Activated gamma-delta T cell treated with Interleukin-2 at 50 U/mL for 16 hours (primary cell): ENCODE results near the gene AKNAD1.
"Not testable (repeated sequence)": the region's sequence is repeated elsewhere in the genome, so short reads cannot be mapped to it uniquely, and the experiment has no call there.

Experiments
- DNase-seq: peaks from one replicate; pipeline ENCODE4 v3.0.0-alpha.2; 2020

AKNAD1 gene

DNA sequence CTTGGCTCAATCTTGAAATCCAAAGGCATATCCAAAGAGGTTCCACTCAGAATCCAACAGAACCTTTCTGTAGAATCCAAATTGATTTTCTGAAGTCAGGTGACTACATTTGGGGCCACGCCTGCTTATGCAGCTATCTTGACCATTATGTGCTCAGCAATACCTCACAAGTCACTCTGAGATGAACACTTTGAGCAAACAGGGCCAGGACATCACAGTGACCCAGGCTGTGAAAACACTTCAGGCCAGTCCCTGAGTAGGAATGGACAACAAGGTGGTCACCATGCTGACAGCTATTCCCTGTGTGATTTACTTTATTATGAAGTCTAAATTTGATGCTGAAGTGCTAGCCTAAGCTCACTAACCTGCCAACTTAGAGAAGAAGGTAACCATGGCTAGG lies at the start of gene AKNAD1:
Gene AKNAD1, minus strand, starts transcription at position 101 of the 400 bp plus-strand sequence. CDS start 4,430 bp downstream, outside the sequence.
- DNase-seq: no peak

GRCh38 chr1:108901106-108901505 lies 44.2 kb upstream of the AKNAD1 start:
- no peak for DNase-seq

DNA sequence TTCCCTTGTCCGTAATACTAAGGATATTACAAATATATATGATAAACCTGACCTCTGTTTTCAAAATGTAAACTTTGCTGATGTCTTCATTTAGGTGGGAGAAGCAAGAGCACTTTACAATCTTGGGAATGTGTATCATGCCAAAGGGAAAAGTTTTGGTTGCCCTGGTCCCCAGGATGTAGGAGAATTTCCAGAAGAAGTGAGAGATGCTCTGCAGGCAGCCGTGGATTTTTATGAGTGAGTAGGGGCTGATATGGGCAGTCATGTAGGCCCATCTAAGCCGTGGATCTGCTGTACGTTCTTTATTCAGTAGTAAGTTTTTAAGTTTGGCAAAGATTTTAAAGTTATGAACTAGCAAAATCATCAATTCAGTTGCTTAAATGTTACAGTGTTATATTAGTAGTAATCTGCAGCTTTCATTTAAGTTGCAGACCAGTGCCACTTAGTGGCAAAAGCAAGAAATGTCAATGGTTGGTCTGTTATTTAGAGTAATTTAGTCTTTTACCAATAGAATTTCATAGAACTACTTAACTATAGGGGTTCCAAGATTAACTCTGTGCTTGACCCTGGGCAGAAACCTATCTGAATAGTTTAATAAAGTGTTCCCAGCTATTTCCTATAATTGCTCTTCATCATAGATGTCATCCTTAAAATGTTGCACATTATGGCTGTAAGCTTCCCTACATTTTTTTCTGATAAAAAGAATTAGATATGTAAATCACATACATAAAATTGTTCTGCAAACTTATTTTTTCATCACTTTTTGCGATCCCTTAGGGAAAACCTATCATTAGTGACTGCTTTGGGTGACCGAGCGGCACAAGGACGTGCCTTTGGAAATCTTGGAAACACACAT lies 41.2 kb upstream of the AKNAD1 start:
- peak; percentile 37 for DNase-seq

DNA sequence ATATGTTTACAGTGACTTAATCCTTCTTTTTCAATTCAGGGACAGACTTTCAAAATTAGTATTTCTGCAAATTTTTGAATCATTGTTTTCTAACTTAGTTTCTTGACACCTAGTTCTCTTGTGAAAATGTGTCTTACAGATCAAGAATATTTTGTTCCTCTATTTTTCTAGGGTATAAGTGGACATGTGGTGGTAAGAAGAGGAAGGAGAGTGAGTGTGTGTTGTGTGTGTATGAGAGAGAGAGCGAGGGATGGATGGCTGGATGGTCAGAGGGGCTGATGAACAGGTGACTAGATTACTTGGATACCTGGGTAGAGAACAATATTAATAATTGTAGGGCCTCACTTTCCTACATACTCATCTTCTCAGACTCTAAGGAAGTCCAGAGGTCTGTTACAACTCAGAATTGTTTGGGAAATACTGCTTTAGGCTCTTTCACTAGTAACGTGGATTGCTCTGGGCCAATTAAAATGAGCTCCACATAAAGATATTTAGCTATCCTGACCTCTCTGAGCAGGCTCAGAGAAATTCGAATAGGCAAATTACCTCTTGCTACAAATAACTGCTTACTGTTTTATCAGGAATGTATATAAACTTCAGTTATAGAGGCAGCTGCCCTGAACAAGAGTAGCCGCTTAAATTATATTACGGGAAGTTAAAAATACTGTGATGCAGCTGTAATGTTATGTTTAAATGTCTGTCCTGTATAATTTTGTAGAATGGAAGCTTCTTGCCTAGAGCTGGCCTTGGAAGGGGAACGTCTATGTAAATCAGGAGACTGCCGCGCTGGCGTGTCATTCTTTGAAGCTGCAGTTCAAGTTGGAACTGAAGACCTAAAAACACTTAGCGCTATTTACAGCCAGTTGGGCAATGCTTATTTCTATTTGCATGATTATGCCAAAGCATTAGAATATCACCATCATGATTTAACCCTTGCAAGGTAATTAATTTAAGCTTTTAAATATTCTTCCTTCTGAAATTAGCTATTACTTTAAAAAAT lies 39.6 kb upstream of the AKNAD1 start:
- no peak for DNase-seq

DNA sequence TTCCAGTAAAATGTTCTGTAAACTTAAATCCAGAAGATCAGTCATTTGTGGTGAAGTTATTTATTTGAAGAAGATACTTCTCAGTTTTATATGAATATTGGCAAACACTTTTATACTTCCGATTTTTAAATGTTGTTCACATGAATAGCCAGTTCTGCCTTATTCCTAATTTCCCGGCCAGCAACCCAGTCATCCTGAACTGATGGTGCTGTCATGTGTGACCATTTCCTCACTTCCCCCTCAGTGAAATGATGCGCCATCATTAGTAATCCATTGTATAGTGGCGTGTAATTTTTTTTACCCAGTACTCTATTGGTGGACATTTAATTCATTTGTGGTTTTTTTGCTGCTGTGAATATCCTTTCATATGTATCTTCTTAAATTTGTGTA lies 36.2 kb upstream of the AKNAD1 start:
- DNase-seq: no peak

DNA sequence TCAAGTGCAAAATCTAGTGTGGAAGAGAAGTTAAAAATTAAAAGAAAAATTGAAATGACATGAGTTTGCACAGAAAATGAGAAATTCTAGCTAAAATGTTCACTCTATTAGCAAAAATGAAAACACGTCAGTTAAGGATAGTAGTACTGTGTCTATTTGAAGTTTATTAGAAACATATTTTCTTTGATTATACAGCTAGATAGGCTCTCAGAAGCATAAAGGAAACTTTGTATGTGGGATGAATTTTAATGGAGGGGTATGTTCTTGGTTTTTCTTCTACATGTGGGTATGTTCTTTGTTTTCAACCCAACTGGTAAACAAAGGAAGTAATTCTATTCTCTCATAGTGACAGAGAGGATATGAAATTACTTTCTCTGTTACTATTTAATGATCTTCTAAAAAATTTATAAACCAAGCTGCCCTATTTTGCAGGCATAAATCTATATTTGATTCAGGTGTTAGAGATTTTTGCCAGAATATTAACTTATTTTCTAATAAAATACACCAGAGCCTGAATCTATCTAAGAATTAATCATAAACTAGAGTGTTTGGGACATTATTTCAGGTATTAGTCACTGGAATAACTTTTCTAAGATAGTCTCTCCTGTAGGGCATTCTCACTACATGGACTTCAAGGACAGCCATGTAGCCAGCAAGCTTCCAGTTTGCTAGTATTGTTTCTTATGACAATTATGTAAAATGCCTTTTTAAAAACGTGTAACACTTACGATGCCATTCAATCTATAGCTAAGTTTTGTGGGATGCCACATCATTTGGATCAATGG lies 35.7 kb upstream of the AKNAD1 start:
- DNase-seq: no peak

DNA sequence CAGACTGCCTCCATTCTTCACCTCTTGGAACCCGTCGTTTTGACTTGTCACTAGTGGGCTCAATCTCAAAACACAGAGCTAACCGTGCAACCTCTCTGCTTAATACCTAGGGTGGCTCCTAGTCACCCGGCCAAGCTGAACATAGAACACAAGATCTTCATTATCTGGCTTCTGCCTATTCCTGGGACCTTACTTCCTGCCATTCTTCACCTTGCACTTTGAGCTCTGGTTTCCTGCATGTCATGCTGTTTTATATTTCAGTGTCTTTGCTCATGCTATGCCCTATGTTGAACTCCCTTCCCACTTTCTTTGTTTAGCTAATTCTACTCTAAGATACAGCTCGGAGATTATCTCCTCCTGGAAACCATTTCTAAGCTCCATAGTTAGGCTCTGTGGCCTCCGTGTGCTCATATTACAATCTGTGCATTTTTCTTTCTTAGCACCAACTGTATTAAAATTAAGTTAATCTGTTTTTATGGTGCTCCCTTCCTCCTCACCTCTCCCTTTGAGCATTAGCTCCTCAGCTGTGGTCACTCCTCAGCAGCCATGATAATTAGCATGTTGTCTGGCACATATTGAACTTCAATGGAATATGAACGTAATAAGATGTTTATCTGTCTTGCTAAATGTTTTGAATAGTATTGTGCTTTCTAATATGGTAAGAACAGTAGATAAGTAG lies 33.0 kb upstream of the AKNAD1 start:
- no peak for DNase-seq

DNA sequence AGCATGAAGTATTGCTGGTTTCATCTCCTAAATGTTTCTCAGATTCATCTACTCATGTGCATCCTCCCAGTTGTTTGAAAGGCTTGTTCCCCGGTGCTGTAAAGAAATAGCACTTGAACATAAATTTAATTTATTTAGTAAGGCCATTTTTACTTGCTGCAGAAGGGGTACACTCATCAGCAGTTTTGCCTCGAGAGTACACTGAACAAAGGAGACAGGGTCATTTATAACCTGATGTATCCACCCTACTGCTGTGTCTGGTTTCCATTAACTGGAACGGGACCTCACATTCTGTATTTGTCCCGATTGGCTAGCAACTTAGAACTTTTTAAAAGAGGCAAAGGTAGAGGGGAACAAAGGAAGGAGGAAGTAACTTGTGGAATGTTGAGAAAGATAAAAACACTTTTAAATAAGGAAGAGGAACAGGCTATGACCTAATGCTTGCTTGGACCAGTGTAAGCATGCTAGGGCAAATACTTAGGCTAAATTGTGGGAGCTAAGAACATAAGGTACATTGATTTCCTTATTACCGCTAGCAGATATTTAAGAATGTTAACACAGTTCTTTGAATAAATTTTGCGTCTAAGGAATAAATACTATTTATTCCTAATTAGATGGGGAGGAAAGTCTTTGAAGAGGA lies 32.2 kb upstream of the AKNAD1 start:
- not testable (repeated sequence) for DNase-seq

DNA sequence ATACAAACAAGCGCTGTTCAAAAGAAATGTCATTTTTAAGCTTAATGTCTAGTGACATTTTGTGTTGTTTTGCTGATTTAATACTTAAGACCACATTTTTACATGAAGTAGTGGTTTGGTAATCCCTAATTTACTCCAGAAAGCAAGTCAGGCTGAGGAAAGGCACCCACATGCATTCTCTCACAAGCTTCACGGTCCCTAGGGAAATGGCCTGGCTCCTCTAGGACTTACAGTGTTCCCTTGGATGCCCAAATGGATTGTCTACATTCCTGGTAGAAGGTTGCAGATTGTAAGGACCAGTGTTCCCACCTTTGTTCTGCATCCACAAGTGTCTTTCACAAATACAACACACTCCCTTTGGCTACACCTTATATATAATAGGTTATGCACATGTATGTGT lies 29.4 kb upstream of the AKNAD1 start:
- DNase-seq: no peak

GRCh38 chr1:108884968-108885367 lies 28.1 kb upstream of the AKNAD1 start:
- DNase-seq: no peak

GRCh38 chr1:108882837-108883236 lies 25.9 kb upstream of the AKNAD1 start:
- DNase-seq: no peak

GRCh38 chr1:108881369-108881768 lies 24.5 kb upstream of the AKNAD1 start:
- no peak for DNase-seq

DNA sequence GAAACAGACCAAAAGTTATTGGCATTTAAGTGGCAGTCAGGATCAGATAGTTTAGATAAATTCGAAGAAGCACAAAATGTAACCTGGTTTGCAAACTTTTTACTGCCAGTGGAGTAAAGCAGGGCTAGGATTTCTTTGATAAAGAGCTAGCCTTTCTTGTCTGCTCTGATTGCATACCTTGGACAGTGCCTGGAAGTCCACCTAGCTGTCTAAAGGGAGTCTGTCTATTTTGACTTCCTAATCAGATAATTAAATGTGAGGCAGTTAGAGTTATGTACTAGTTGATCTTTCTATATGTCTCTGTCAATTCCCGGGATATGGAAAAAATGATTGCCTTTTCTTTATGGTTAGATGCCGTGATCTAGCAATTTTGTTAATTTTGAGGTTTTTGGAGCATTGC lies 24.0 kb upstream of the AKNAD1 start:
- DNase-seq: no peak

- DNase-seq: no peak
These were observed 21.8 kb upstream of the AKNAD1 start for GRCh38 chr1:108878678-108879077.

DNA sequence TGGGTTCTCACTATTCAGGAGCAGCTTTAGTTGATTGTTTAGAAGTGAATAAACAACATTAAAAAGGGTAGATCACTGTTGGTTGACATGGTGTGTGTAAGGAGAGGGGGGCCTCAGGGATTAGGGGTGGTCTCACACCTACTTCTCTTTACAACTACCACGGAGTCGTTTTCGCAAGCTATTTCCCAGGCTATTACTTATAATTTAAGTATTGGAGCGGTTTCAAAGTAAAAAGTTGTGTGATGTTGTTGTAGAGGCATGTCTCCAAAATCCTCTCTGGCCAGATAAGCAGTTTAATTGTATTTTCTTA lies 21.2 kb upstream of the AKNAD1 start:
- DNase-seq: no peak

GRCh38 chr1:108877348-108878159 lies 20.7 kb upstream of the AKNAD1 start:
- no peak for DNase-seq

DNA sequence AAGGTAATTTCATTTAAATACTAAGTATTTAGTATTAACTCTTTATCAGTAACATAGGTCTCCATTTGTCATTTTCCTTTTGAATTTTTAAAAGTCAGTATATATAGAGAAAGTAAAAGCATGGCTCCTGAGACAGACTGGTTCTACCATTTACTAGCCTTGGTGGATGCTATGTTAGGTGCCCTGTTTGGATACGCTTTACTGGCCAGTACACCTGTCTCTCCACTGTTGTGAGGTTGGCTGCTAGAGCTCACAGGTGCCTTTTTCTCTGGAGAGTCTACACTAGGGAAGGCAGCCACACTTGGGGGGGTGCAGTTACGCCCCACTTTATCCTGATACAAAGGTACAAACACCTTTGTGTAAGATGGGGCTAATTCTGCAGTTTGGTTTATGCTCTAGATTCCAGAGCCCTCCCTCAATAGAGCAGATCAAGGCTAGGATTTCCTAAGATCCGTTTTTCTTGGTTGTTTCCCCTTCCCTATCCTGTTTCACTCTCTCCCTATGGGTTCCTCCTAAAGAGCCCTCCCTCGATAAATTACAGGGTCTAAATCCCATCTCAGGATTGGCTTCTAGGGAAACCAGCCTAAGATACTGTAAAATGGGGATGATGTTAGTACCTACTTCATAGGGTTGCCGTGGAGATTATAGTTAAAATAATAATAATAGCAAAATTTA lies 14.3 kb upstream of the AKNAD1 start:
- DNase-seq: no peak

DNA sequence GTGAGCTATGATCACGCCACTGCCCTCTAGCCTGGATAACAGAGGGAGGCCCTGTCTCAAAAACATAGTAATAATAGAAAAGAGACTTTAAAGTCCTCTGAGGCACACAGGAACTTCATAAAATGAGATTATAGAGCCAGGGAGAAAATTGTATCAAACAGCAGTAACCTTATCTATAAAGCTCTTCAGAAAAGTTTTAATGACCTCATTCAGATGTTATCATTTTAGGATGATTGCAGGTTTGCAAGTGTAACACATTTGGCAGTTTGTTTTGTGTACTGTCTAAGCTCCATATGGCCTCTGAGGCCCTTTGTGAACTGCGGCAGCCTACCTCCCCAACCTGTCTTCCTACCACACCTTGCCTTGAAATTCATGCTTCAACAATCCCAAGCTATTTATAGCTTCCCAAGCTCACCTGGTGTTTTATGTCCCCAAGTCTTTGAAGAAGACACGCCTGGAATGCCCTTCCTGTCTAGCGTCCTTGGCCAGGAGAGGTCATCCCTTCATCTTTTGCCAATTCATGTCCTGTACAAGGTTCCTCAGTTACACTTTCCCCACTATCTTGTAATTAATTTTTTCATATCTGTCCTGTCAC lies 8.5 kb upstream of the AKNAD1 start:
- no peak for DNase-seq

DNA sequence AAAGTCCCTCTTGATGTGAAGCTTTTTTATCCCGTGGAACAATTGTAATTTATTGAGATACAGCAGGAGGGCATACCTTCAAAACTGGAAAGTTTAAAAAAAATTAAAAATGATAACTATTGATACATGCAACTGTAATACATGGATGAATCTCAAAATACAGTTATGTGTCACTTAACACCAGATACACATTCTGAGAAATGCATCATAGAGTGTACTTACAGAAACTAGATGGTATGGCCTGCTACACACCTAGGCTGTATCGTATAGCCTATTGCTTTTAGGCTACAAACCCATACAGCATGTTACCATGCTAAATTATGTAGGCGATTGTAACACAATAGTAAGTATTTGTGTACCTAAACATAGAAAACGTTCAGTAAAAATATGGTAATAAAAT lies 7.1 kb upstream of the AKNAD1 start:
- DNase-seq: no peak
